ENCODE results near the gene LYRM2.

LYRM2 gene

DNA sequence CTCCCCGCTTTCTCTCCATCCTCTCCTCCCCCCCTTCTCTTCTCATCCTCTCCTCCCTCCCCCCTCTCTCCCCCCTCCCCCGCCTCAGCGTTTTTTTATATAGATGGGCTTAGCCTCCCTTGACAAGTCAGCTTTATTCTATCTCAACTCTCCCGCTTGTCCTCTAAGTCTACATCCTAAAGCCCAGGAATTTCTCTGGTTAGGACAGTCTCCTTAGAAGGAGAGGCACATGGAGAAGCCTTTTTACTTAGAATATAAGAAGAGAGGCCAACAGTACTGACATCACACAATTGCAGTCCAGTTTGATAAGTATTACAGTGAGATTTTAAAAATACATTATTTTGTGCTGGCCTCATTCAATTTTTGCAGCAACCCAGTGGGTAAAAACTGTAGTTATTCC is 83.5 kb downstream of the LYRM2 start:
- no peak for DNase-seq (ENCODE audit: low read depth in 2 of 2)
- TF ChIP-seq, protein P1, sequence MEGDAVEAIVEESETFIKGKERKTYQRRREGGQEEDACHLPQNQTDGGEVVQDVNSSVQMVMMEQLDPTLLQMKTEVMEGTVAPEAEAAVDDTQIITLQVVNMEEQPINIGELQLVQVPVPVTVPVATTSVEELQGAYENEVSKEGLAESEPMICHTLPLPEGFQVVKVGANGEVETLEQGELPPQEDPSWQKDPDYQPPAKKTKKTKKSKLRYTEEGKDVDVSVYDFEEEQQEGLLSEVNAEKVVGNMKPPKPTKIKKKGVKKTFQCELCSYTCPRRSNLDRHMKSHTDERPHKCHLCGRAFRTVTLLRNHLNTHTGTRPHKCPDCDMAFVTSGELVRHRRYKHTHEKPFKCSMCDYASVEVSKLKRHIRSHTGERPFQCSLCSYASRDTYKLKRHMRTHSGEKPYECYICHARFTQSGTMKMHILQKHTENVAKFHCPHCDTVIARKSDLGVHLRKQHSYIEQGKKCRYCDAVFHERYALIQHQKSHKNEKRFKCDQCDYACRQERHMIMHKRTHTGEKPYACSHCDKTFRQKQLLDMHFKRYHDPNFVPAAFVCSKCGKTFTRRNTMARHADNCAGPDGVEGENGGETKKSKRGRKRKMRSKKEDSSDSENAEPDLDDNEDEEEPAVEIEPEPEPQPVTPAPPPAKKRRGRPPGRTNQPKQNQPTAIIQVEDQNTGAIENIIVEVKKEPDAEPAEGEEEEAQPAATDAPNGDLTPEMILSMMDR (IDR thresholded peaks at IDR 0.05; ENCODE audit: low read depth, low read length): no peak
- no peak overlapping the region for H3K4me3 ChIP-seq (replicated peaks in 1 of 2; ENCODE audit: low read depth in 2 of 2, low read length in 2 of 2)

DNA sequence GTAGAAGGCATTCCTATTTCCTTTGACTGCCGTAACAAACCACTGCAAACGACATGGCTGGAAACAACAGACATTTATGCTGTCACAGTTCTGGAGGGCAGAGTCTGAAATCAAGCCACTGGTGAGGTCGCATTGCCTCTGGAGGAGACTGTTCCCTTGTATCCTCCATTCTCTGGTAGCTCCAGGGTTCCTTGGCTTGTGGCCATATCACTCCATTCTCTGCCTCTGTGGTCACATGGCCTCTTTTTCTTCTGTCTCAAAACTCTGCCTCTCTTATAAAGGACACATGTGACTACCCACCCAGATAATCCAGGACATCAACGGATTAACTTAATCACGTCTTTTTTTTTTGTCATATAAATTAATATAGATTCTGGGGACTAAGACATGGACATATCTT is 84.4 kb downstream of the LYRM2 start:
- H3K4me3 ChIP-seq (replicated peaks in 1 of 2; ENCODE audit: low read depth in 2 of 2, low read length in 2 of 2): no peak overlapping the region
- TF ChIP-seq, protein P1 (IDR thresholded peaks at IDR 0.05; ENCODE audit: low read depth, low read length): no peak
- no peak for DNase-seq (ENCODE audit: low read depth in 2 of 2)

DNA sequence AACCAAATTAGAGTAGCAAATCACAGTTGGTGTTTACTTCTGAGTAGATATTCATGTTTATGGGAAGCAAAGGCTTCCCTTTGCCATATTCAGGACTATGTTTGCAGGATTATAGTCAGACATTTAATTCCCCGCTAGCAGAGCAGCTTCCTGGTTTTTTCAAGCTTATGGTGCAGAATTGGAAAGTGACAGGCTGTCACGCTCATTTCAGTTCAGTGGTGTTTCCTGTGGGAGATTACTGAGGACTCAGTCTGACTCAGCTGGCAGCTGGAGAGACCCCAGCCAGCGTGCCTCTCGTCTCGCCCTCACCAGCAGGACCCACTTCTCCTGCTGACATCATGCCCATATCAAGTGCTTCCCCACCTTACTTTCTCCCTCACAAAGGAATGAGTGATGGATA is 85.1 kb downstream of the LYRM2 start:
- no peak overlapping the region for H3K4me3 ChIP-seq (replicated peaks in 1 of 2; ENCODE audit: low read depth in 2 of 2, low read length in 2 of 2)
- TF ChIP-seq, protein P1 (IDR thresholded peaks at IDR 0.05; ENCODE audit: low read depth, low read length): no peak
- DNase-seq (ENCODE audit: low read depth in 2 of 2): no peak

DNA sequence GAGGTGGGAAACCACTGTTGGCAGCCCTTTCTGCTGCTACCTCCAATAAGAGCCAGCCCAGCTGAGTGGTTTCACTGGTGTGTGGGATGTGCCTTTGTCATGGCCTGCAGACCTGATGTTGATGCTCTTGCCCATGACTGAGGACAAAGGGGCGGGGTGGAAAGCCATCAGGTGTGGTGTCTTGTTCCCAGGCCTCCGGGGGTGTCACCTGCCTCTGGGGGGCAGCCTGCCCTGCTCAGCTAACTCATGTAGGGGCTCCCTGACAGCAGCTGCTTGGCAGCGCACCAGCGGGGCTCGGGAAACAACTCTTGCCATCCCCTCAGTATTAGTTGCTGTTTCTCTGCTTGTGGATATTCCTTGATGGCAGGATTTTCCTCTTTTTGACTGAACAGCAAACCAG is 91.3 kb downstream of the LYRM2 start:
- no peak overlapping the region for H3K4me3 ChIP-seq (replicated peaks in 1 of 2; ENCODE audit: low read depth in 2 of 2, low read length in 2 of 2)
- no peak for DNase-seq (ENCODE audit: low read depth in 2 of 2)
- TF ChIP-seq, protein P1 (IDR thresholded peaks at IDR 0.05; ENCODE audit: low read depth, low read length): no peak

DNA sequence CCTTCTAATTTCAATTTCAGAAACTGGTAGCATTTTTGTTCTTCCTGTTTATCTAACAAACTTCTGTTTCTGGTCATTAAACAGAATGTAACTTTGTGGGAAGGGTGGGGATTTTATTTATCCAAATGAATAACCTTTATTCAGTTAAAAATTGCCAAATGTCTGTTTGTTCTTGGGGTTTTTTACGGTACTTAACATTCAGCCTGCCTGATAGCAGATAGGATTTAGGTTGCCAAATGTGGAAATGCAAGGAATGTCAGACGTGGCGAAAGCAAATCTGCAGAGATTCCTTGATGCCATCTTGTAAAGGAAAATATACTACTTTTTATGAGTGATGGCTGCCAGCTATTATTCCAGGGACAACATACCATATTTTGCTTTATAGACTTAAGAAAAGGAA is 95.7 kb downstream of the LYRM2 start:
- no peak for DNase-seq (ENCODE audit: low read depth in 2 of 2)
- TF ChIP-seq, protein P1 (IDR thresholded peaks at IDR 0.05; ENCODE audit: low read depth, low read length): no peak
- H3K4me3 ChIP-seq (replicated peaks in 1 of 2; ENCODE audit: low read depth in 2 of 2, low read length in 2 of 2): no peak overlapping the region

DNA sequence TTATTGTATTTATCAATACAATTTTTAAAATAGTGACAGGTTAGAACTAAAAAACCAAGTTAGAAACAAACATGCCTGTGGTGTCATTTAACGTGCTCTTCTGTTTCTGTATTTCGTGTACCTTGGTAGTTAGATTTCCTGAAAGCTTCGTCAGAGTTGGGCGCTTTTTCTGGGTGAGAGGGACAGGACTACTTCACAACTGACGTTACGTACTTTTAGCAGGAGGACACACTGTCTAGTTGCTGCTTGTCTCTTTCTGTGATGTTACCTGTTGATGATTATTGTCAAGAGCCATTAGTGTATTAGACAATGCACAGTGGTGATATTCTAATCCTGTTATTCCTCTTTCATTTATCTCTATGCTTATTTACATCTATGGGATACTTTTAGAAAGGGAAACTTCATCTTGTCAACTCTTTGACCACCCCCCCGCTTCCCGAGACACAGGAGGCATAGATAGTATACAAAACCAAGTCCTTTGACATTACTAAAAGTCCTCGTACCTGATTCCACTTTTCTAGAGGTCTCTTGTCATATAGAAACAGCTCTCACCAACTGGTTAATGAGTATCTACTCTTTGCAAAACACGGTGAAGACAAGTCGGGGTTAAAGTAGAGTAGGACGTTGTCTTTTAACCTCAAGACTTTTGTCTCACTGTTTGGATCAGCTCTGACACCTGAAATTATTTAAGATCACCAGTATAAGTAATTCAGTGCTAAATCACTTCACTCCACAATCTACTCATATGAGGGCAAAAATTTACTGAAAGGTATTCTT is 96.3 kb downstream of the LYRM2 start:
- DNase-seq (ENCODE audit: low read depth in 2 of 2): no peak
- no peak overlapping the region for H3K4me3 ChIP-seq (replicated peaks in 1 of 2; ENCODE audit: low read depth in 2 of 2, low read length in 2 of 2)
- TF ChIP-seq, protein P1 (IDR thresholded peaks at IDR 0.05; ENCODE audit: low read depth, low read length): no peak

DNA sequence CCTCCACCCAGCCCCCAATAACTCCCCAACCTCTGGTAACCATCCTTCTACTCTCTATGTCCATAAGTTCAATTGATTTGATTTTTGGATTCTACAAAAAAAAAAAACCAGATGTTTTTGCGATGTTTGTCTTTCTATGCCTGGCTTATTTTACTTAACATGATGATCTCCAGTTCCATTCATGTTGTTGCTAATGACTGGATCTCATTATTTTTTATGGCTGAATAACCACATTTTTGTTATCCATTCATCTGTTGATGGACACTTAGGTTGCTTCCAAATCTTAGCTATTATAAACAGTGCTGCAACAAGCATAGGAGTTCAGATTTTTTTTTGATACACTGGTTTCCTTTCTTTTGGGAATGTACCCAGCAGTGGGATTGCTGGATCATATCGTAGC is 98.8 kb downstream of the LYRM2 start:
- no peak for DNase-seq (ENCODE audit: low read depth in 2 of 2)
- TF ChIP-seq, protein P1 (IDR thresholded peaks at IDR 0.05; ENCODE audit: low read depth, low read length): no peak
- H3K4me3 ChIP-seq (replicated peaks in 1 of 2; ENCODE audit: low read depth in 2 of 2, low read length in 2 of 2): no peak overlapping the region

Measured in cardiac fibroblast (primary cell).